ENCODE results near the gene MLYCD.

- TF ChIP-seq REST (IDR thresholded peaks at IDR 0.05; ENCODE audit: unreplicated experiment) (no peak), EZH2phosphoT487 (IDR thresholded peaks at IDR 0.05; ENCODE audit: unreplicated experiment) (no peak), CTCF (conservative IDR thresholded peaks at IDR 0.05; ENCODE audit: low read depth in 2 of 2) (no peak), JUNB (IDR thresholded peaks at IDR 0.05; ENCODE audit: unreplicated experiment) (no peak), POLR2AphosphoS5 (IDR thresholded peaks at IDR 0.05; ENCODE audit: low read depth) (no peak), EZH2 (IDR thresholded peaks at IDR 0.05; ENCODE audit: low read depth, unreplicated experiment) (no peak)
These were observed 16.6 kb upstream of the MLYCD start for GRCh38 chr16:83882163-83882885.

Measured in GM23338 (cell line).